ENCODE measurements around the gene RHOA. TPM values are rescaled to one million over a fixed set of nuclear protein-coding genes. Genes with fewer than 3 reads are reported as not detected.

RHOA gene
- total and polyA plus RNA-seq, 2 of the 13 experiments (the other 11 are each of a cell fraction or from before 2014, with no cell fraction given): 131 to 177 TPM

GRCh38 chr3:49411968-49412631 is at the start of gene RHOA, which contains the start of gene TCTA (continued):
- TF ChIP-seq PCBP2 (optimal IDR thresholded peaks at IDR 0.05; ENCODE audit: low read depth, low read length, poor library complexity, severe bottlenecking) (no peak), MIER3 (CRISPR knock-in tag; IDR thresholded peaks at IDR 0.05; ENCODE audit: borderline replicate concordance) (peak; percentile 90; the same call in 1 of the 2 replicates), ZNF234 (CRISPR knock-in tag; conservative IDR thresholded peaks at IDR 0.05) (no peak), MIXL1 (CRISPR knock-in tag; IDR thresholded peaks at IDR 0.05) (no peak; the same call in 1 of the 2 replicates), ZNF33A (CRISPR knock-in tag; IDR thresholded peaks at IDR 0.05; ENCODE audit: borderline replicate concordance) (no peak), SMC3 (IDR thresholded peaks at IDR 0.05; ENCODE audit: low read length) (no peak), ZNF512B (CRISPR knock-in tag; IDR thresholded peaks at IDR 0.05; ENCODE audit: borderline replicate concordance) (0 out of 2 replicates have a peak, but pooled peaks have one; percentile 67), ZSCAN30 (CRISPR knock-in tag; IDR thresholded peaks at IDR 0.05) (no peak), HMGA1 (CRISPR knock-in tag; conservative IDR thresholded peaks at IDR 0.05) (no peak), JUND (CRISPR knock-in tag; IDR thresholded peaks at IDR 0.05) (no peak), ZNF609 (CRISPR knock-in tag; IDR thresholded peaks at IDR 0.05; ENCODE audit: borderline replicate concordance) (no peak)
